ENCODE measurements around the gene SLC24A3. TPM values are rescaled to one million over a fixed set of nuclear protein-coding genes. Genes with fewer than 3 reads are reported as not detected.

Gene SLC24A3
- total and polyA plus RNA-seq, 2 donors, result 12.6 to 20.5 TPM

DNA sequence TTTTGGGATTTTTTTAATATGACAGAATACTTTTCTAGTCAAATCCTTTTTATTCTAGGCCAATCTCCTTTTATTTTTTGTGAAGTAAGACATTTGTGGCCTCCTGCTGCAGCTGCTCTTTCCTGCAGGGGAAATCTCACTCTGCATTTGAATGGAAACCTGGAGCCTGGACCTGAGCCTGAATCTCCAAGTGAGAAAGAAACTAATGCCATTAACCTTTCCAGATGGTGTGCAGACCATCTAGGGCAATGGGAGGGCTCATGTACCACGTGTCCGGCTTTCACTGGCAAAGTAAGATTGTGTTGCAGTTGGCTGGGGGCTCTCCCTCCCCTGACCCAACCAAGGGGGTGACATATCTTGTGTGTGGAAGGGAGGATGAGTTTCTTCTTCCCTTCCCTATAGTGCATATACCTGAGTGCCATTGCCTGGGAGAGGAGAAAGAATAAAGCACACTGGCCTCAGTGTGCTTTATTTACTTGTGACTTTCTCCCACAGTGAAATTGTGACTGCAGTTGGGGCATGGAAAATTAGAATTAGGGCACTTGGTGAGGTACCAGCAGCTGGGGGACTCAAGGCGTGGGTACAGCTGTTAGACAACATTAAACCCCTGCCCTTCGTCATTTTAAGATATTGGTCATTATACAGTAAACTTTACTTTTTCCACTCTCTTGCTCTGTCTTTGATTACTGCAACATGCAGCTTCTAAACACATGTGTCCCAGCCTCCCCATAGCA lies 385.8 kb downstream of the SLC24A3 start:
- DNase-seq (ENCODE audit: extremely low spot score), result no peak
- 68% methylated on average over 4 of the region's 4 CpGs for WGBS
- Histone ChIP-seq H3K27ac (ENCODE audit: low read depth) (no peak overlapping the region), H3K4me3 (ENCODE audit: low read depth, low read length) (no peak overlapping the region), H3K4me1 (ENCODE audit: insufficient read depth) (no peaks in the 10 kb centered on the region), H3K36me3 (ENCODE audit: insufficient read depth) (no peaks in the 10 kb centered on the region)

GRCh38 chr20:19599200-19599599 lies 386.8 kb downstream of the SLC24A3 start:
- Histone ChIP-seq H3K4me1 (ENCODE audit: insufficient read depth) (no peaks in the 10 kb centered on the region), H3K27ac (ENCODE audit: low read depth) (no peak overlapping the region), H3K4me3 (ENCODE audit: low read depth, low read length) (no peak overlapping the region), H3K36me3 (ENCODE audit: insufficient read depth) (no peaks in the 10 kb centered on the region)
- 97% methylated on average over 20 of the region's 20 CpGs for WGBS
- DNase-seq (ENCODE audit: extremely low spot score), result no peak

- 85% methylated on average over 7 of the region's 7 CpGs for WGBS
- H3K27ac ChIP-seq (ENCODE audit: low read depth), result no peak overlapping the region
- no peaks in the 10 kb centered on the region for H3K4me1 ChIP-seq (ENCODE audit: insufficient read depth)
- H3K36me3 ChIP-seq (ENCODE audit: insufficient read depth), result no peaks in the 10 kb centered on the region
- no peak overlapping the region for H3K4me3 ChIP-seq (ENCODE audit: low read depth, low read length)
- no peak for DNase-seq (ENCODE audit: extremely low spot score)
Observed at GRCh38 chr20:19600042-19600441, 387.6 kb downstream of the SLC24A3 start.

DNA sequence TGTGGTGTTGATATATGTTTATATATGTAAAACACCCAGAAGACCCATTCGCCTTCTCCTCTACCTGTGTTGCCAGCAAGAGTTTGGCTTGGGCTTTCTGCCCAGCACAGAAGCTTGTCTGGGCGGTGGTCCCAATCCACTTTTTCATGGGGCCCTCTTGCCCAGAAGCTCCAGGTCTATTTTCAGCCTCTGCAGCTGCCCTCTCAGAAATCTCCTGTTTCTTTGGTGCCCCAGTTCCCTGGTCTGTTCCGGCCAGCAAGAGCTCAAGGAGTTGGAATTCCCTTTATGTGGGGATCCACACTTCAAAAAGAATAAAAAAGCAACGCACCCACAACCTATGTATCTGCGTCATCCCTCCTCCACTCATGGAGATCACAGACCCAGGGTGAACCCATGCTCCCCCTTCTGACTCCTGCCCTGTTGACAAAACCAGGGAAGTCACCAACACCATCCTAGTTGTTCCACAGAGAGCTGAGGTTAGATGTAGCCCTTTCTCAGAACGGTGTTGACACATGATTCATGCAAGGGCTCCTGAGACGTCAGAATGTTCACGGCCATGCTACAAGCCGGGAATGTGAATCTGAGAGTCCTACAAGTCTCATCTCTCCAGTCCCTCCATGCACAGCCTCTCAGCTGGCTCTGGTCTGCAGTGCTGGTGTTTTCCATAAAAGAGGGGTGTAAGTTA lies 388.8 kb downstream of the SLC24A3 start:
- no peak for DNase-seq (ENCODE audit: extremely low spot score)
- 91% methylated on average over 9 of the region's 9 CpGs for WGBS

DNA sequence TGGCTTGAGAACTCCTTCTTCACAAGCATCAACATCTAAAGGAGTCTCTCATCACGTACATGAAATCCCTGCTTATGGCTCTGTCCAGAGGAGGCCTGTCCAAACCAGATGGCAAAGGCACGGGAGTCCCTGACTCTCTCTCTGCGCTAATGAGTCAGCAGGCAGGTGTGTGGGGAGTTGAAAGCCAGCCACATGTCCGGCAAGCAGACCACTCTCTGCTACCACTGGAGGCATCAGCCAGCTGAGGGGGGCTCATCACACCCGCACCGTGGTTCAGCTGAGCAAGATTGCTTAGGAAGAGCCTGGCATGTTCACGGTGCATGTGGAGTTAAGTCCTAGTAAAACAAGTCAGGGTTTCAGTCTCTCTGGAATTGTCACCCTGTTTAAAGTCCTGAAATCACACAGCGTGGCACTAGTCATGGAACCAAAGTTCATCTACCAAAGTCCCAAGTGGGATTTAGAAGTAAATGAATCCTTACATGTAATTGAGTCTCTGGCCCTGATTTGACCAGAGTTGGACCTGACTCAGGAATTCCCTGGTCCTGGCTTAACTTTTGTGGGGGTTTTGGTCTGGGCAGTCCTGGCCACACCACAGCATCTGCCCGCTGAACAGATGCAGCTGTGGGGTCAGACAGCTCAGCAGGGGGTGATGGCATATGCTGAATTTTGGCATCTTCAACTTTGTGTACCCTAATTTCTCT lies 390.4 kb downstream of the SLC24A3 start:
- no peak overlapping the region for H3K27ac ChIP-seq (ENCODE audit: low read depth)
- 86% methylated on average over 9 of the region's 9 CpGs for WGBS
- DNase-seq (ENCODE audit: extremely low spot score), result no peak
- H3K4me3 ChIP-seq (ENCODE audit: low read depth, low read length), result no peak overlapping the region
- H3K4me1 ChIP-seq (ENCODE audit: insufficient read depth), result no peaks in the 10 kb centered on the region
- no peaks in the 10 kb centered on the region for H3K36me3 ChIP-seq (ENCODE audit: insufficient read depth)

More for the DNA sequence above, 388.8 kb downstream of the SLC24A3 start:
- H3K27ac ChIP-seq (ENCODE audit: low read depth), result no peak overlapping the region
- no peak overlapping the region for H3K4me3 ChIP-seq (ENCODE audit: low read depth, low read length)
- no peaks in the 10 kb centered on the region for H3K4me1 ChIP-seq (ENCODE audit: insufficient read depth)
- no peaks in the 10 kb centered on the region for H3K36me3 ChIP-seq (ENCODE audit: insufficient read depth)

- WGBS, result 59% methylated on average over 6 of the region's 6 CpGs
- no peak for DNase-seq (ENCODE audit: extremely low spot score)
- H3K36me3 ChIP-seq (ENCODE audit: insufficient read depth), result no peaks in the 10 kb centered on the region
- H3K27ac ChIP-seq (ENCODE audit: low read depth), result no peak overlapping the region
- H3K4me1 ChIP-seq (ENCODE audit: insufficient read depth), result no peaks in the 10 kb centered on the region
- no peak overlapping the region for H3K4me3 ChIP-seq (ENCODE audit: low read depth, low read length)
Observed at GRCh38 chr20:19603376-19603750, 390.9 kb downstream of the SLC24A3 start.

- 73% methylated on average over 1 of the region's 1 CpG for WGBS
- no peak overlapping the region for H3K4me3 ChIP-seq (ENCODE audit: low read depth, low read length)
- no peaks in the 10 kb centered on the region for H3K36me3 ChIP-seq (ENCODE audit: insufficient read depth)
- H3K4me1 ChIP-seq (ENCODE audit: insufficient read depth), result no peaks in the 10 kb centered on the region
- DNase-seq (ENCODE audit: extremely low spot score), result no peak
- no peak overlapping the region for H3K27ac ChIP-seq (ENCODE audit: low read depth)
Observed at GRCh38 chr20:19605786-19606485, 393.5 kb downstream of the SLC24A3 start.

DNA sequence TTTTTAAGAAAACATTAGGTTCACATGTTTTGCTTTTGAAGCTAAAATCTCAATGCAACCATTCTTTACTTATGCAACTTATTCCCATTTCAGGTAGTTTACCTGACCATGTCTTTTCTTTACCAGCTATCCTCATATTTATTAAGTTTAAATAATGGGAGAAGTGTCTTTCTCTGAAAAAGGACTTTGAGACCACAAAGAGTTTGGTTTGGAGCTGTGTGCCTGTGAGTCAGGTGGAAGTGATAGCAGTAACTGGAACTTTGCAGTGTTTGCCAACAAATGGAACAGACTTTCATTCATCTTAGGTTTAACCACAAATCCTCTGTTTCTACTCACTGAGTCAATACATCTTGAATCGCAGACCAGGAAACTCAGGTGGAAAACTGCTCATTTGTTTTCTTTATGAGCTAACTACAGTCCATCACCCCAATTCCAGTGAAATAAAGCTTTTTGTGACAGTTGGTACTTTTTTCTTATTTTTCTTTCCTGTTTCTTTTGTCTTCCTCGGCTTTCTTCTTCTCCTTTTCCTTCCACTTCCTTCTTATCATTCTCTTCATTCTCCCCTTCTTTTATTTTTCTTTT lies 397.3 kb downstream of the SLC24A3 start:
- H3K36me3 ChIP-seq (ENCODE audit: insufficient read depth), result no peaks in the 10 kb centered on the region
- 93% methylated on average over 2 of the region's 2 CpGs for WGBS
- no peak for DNase-seq (ENCODE audit: extremely low spot score)
- no peak overlapping the region for H3K27ac ChIP-seq (ENCODE audit: low read depth)
- no peak overlapping the region for H3K4me3 ChIP-seq (ENCODE audit: low read depth, low read length)
- no peaks in the 10 kb centered on the region for H3K4me1 ChIP-seq (ENCODE audit: insufficient read depth)

GRCh38 chr20:19615629-19616028 lies 403.2 kb downstream of the SLC24A3 start:
- H3K27ac ChIP-seq (ENCODE audit: low read depth), result no peak overlapping the region
- H3K36me3 ChIP-seq (ENCODE audit: insufficient read depth), result no peaks in the 10 kb centered on the region
- DNase-seq (ENCODE audit: extremely low spot score), result no peak
- no peak overlapping the region for H3K4me3 ChIP-seq (ENCODE audit: low read depth, low read length)
- no peaks in the 10 kb centered on the region for H3K4me1 ChIP-seq (ENCODE audit: insufficient read depth)

GRCh38 chr20:19616081-19616480 lies 403.6 kb downstream of the SLC24A3 start:
- no peak for DNase-seq (ENCODE audit: extremely low spot score)

GRCh38 chr20:19616620-19617019 lies 404.2 kb downstream of the SLC24A3 start:
- 86% methylated on average over 4 of the region's 4 CpGs for WGBS

More at GRCh38 chr20:19616081-19616480, 403.6 kb downstream of the SLC24A3 start:
- Histone ChIP-seq H3K4me1 (ENCODE audit: insufficient read depth) (no peaks in the 10 kb centered on the region), H3K27ac (ENCODE audit: low read depth) (no peak overlapping the region), H3K4me3 (ENCODE audit: low read depth, low read length) (no peak overlapping the region), H3K36me3 (ENCODE audit: insufficient read depth) (no peaks in the 10 kb centered on the region)
- WGBS, result 86% methylated on average over 2 of the region's 2 CpGs

DNA sequence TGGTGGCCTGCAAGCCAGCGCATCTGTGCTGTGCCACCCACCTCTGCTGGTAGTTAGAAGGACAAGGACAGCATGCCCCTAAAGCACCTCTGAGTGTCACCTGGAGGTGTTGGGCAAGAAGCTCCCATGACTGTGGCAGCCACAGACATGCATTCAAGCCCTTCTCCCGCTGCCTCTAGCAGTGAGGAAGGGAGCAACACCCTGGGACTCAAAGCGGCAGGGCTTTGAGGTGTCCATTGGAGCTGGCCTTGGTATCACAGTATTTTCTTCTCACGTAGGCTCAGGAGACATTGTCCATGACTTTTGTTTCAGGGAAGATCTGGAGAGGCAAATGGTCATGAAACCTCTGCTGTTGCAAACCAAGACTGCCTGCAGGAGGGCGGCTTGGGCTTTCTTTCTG lies 404.8 kb downstream of the SLC24A3 start:
- Histone ChIP-seq H3K27ac (ENCODE audit: low read depth) (no peak overlapping the region), H3K36me3 (ENCODE audit: insufficient read depth) (no peaks in the 10 kb centered on the region), H3K4me1 (ENCODE audit: insufficient read depth) (no peaks in the 10 kb centered on the region), H3K4me3 (ENCODE audit: low read depth, low read length) (no peak overlapping the region)
- no peak for DNase-seq (ENCODE audit: extremely low spot score)
- WGBS, result 95% methylated on average over 5 of the region's 5 CpGs

More at GRCh38 chr20:19616620-19617019, 404.2 kb downstream of the SLC24A3 start:
- H3K27ac ChIP-seq (ENCODE audit: low read depth), result no peak overlapping the region
- no peak for DNase-seq (ENCODE audit: extremely low spot score)
- no peak overlapping the region for H3K4me3 ChIP-seq (ENCODE audit: low read depth, low read length)
- no peaks in the 10 kb centered on the region for H3K4me1 ChIP-seq (ENCODE audit: insufficient read depth)
- H3K36me3 ChIP-seq (ENCODE audit: insufficient read depth), result no peaks in the 10 kb centered on the region

- 88% methylated on average over 5 of the region's 5 CpGs for WGBS
Observed at GRCh38 chr20:19618711-19619110, 406.3 kb downstream of the SLC24A3 start.

More at GRCh38 chr20:19618711-19619110, 406.3 kb downstream of the SLC24A3 start:
- Histone ChIP-seq H3K4me3 (ENCODE audit: low read depth, low read length) (no peak overlapping the region), H3K36me3 (ENCODE audit: insufficient read depth) (no peaks in the 10 kb centered on the region), H3K27ac (ENCODE audit: low read depth) (no peak overlapping the region), H3K4me1 (ENCODE audit: insufficient read depth) (no peaks in the 10 kb centered on the region)
- no peak for DNase-seq (ENCODE audit: extremely low spot score)

Measured in urinary bladder (tissue), 4 donors.